ENCODE measurements around the gene BEND2. TPM values are rescaled to one million over a fixed set of nuclear protein-coding genes. Genes with fewer than 3 reads are reported as not detected.
"Not testable (repeated sequence)": the region's sequence is repeated elsewhere in the genome, so short reads cannot be mapped to it uniquely, and the experiment has no call there.

Gene BEND2
- total and polyA plus RNA-seq, 2 of the 13 experiments (the other 11 are each of a cell fraction or from before 2014, with no cell fraction given) = not detected

DNA sequence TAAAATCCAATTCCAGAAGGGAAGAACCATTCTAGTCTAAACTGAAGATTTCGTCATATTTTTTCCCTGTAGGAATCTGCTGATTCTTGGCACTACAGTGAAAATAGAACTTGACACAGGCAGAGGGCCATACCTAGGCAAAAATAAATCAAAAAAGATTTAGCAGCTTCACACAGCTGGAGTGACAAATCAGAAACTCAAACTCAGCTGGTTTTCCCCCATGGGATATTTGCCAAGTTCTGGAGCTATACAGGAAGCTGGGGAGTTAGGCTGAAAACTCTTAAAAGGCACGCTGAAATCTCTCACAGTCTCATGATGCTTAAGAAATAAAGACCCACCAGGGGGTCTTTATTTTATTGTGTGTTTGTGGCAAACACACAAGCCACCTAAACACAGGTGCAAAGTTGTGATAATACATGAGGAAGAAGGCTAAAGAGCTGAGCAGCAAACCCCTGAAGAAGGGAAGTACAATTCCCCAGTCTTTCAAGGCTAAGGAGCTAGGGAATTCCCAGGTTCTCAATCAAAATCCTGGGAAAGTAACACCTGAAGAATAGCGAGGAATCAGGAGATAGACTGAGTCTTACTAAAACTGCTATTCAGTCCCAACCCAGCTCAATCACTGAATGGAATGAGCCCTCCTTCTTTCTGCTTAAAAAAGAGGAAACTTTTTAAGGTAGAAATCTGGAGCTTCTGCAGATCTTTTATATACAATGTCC is 32.1 kb upstream of the BEND2 start:
- no peak overlapping the region for H3K9ac ChIP-seq (ENCODE audit: insufficient read depth, low read depth, low read length)
- H3K27me3 ChIP-seq (ENCODE audit: control insufficient read depth in 1 of 2, insufficient read depth in 2 of 2, low read length in 2 of 2) = no peaks in the 10 kb centered on the region
- TF ChIP-seq ZNF816 (CRISPR knock-in tag; IDR thresholded peaks at IDR 0.05; ENCODE audit: borderline replicate concordance) = no peak
- no peak for TF ChIP-seq NFKBIZ (CRISPR knock-in tag; IDR thresholded peaks at IDR 0.05)
- H2AFZ ChIP-seq (ENCODE audit: low read length) = no peak overlapping the region
- ChIA-PET POLR2A (no interaction called here), CTCF (ENCODE audit: low intra/inter-chr PET ratio, low total read pairs) (no interaction called here)
- no peaks in the 10 kb centered on the region for H4K20me1 ChIP-seq (ENCODE audit: insufficient read depth, low read length)
- H3K9me3 ChIP-seq (ENCODE audit: low read length) = no peaks in the 10 kb centered on the region
- no peaks in the 10 kb centered on the region for H3K79me2 ChIP-seq (ENCODE audit: insufficient read depth, low read length)
- ATAC-seq (no peak), DNase-seq (ENCODE audit: low spot score) (no peak), FAIRE-seq (no peak)
- no peak overlapping the region for H3K4me2 ChIP-seq (ENCODE audit: low read depth, low read length)
- H3K36me3 ChIP-seq (replicated peaks in 1 of 2; ENCODE audit: control insufficient read depth in 1 of 2, insufficient read depth in 2 of 2, low read length in 2 of 2) = 0 out of 5 replicates have a peak, but pooled peaks cover 0 to 2% of the 10 kb centered on the region in 2 experiments
- no peak overlapping the region for H3K27ac ChIP-seq (ENCODE audit: extremely low read length, insufficient read depth, low read length)
- no peaks in the 10 kb centered on the region for H3K4me1 ChIP-seq (ENCODE audit: insufficient read depth, low read length)
- no peak overlapping the region for H3K4me3 ChIP-seq (replicated peaks in 1 of 3; ENCODE audit: insufficient read depth in 1 of 3, low read depth in 2 of 3, low read length in 3 of 3)
- intact Hi-C loops (cut with micrococcal nuclease; ENCODE audit: unreplicated experiment) = no loop called here
- WGBS (ENCODE audit: low lambda C conversion rate) = 90% methylated on average over 3 of the region's 3 CpGs
- BruUV-seq (replicated peaks) = no TSS peak
- in situ Hi-C loops (cut with HindIII; ENCODE audit: extremely low pct_ligation_motif_present, low pct_unique_long_range_greater_than_20kb) = no loop called here

DNA sequence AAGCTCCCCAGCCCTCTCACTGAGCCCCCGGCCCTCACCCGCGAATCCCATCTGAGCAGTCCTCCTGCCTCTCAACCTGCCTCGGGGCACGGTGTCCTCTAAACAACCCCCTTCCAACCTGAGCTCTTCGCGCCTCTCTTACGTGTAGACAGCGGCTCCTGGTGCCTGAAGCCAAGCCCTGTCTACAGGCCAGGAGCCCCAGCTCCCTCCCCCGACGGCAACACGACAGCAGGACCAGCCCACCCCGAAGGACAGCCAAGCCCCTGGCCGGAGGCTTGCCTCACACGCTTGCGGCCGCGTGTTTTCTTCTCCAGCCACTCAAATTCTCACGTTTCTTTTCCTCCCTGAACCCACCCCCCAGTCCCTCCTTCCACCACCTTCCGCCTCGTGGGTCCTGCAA is 9.0 kb upstream of the BEND2 start:
- H2AFZ ChIP-seq (ENCODE audit: low read length); H3K9me3 ChIP-seq (ENCODE audit: low read length); H3K27me3 ChIP-seq (ENCODE audit: control insufficient read depth in 1 of 2, insufficient read depth in 2 of 2, low read length in 2 of 2); in situ Hi-C loops (cut with HindIII; ENCODE audit: extremely low pct_ligation_motif_present, low pct_unique_long_range_greater_than_20kb); FAIRE-seq; H3K36me3 ChIP-seq (replicated peaks in 1 of 2; ENCODE audit: control insufficient read depth in 1 of 2, insufficient read depth in 2 of 2, low read length in 2 of 2); CTCF ChIA-PET (ENCODE audit: low intra/inter-chr PET ratio, low total read pairs); H3K4me2 ChIP-seq (ENCODE audit: low read depth, low read length); H3K4me3 ChIP-seq (replicated peaks in 1 of 3; ENCODE audit: insufficient read depth in 1 of 3, low read depth in 2 of 3, low read length in 3 of 3); intact Hi-C loops (cut with micrococcal nuclease; ENCODE audit: unreplicated experiment); BruUV-seq (replicated peaks); POLR2A ChIA-PET; ATAC-seq; H3K9ac ChIP-seq (ENCODE audit: insufficient read depth, low read depth, low read length); DNase-seq (ENCODE audit: low spot score); H3K79me2 ChIP-seq (ENCODE audit: insufficient read depth, low read length); H3K27ac ChIP-seq (ENCODE audit: extremely low read length, insufficient read depth, low read length); H4K20me1 ChIP-seq (ENCODE audit: insufficient read depth, low read length); H3K4me1 ChIP-seq (ENCODE audit: insufficient read depth, low read length): not testable (repeated sequence)
- WGBS (ENCODE audit: low lambda C conversion rate) = 91% methylated on average over 14 of the region's 21 CpGs
